GM12878 (cell line): ENCODE measurements around the gene KIF25. TPM values are rescaled to one million over a fixed set of nuclear protein-coding genes. Genes with fewer than 3 reads are reported as not detected.

Experiments
- ATAC-seq: fragments of 200-7000 bp; cut with Tn5 transposase; 3 replicates; pipeline ENCODE4 v1.9.1; 2020; ENCODE audit warnings: mild to moderate bottlenecking, moderate library complexity
- BruUV-seq: library from RNA; stranded (reverse); fragments of 400-500 nt; replicated peaks from 2 replicates; lab custom pipeline; 2021; lab: Mats Ljungman, UMichigan
- CTCF ChIA-PET: fragments of 300-600 bp; sonication (Branson Sonifier 250); formaldehyde crosslinking; extraction: SDS; loops from one replicate; lab custom pipeline; 2021; ENCODE audit warnings: inconsistent platforms; lab: Yijun Ruan, JAX
- POLR2A ChIA-PET: fragments of 350-600 bp; formaldehyde crosslinking; extraction: SDS; loops from one replicate; lab custom pipeline; 2021; ENCODE audit warnings: inconsistent platforms; lab: Charles Lee
- RAD21 ChIA-PET: fragments of 300-600 bp; sonication (Branson Sonifier 250); formaldehyde crosslinking; loops from one replicate; lab custom pipeline; 2023; ENCODE audit warnings: antibody characterized with exemption; ENCODE audit not compliant: unreplicated experiment; lab: Charles Lee
- SMC1A ChIA-PET: fragments of 300-600 bp; sonication (Branson Sonifier 250); formaldehyde crosslinking; loops from one replicate; lab custom pipeline; 2023; ENCODE audit not compliant: unreplicated experiment, uncharacterized antibody; lab: Charles Lee
- DNase-seq: peaks from one replicate; pipeline ENCODE4 v3.0.0-alpha.2; 2011; ENCODE audit warnings: low read depth, low spot score
- FAIRE-seq: peaks from 3 replicates; lab custom pipeline; 2011; peaks lifted over from hg19 to GRCh38; lab: Jason Lieb, UNC
- H2AFZ ChIP-seq: 2 replicates; pipeline ENCODE4 v1.6.0; 2011; ENCODE audit warnings: low read depth, low read length, control low read depth; ENCODE audit not compliant: control insufficient read depth
- H3K27ac ChIP-seq: 2 replicates; pipeline ENCODE4 v1.5.1; 2011; ENCODE audit warnings: control low read depth; ENCODE audit not compliant: control insufficient read depth, insufficient read depth
- H3K27me3 ChIP-seq, 2 experiments: replicated peaks in 1 of 2; 2 replicates each; pipeline versions ENCODE4 v1.6.0 to v1.6.1; 2011; ENCODE audit warnings: low read length in 1 of 2; ENCODE audit not compliant: control insufficient read depth in 2 of 2, insufficient read depth in 2 of 2
- H3K36me3 ChIP-seq, 2 experiments: 2 replicates each; pipeline ENCODE4 v1.5.1; 2011; ENCODE audit warnings: low read length in 1 of 2; ENCODE audit not compliant: control insufficient read depth in 2 of 2, insufficient read depth in 2 of 2
- H3K4me1 ChIP-seq: 2 replicates; pipeline ENCODE4 v1.6.1; 2011; ENCODE audit warnings: mild to moderate bottlenecking, low read length, moderate library complexity, mixed read lengths; ENCODE audit not compliant: control insufficient read depth, insufficient read depth
- H3K4me2 ChIP-seq: 2 replicates; pipeline ENCODE4 v1.6.0; 2011; ENCODE audit warnings: control low read depth; ENCODE audit not compliant: control insufficient read depth, insufficient read depth
- H3K4me3 ChIP-seq: fragments of 200-600 bp; sonication (generic); 2 replicates; pipeline ENCODE4 v1.5.1; 2016
- H3K79me2 ChIP-seq: 2 replicates; pipeline ENCODE4 v1.6.0; 2011; ENCODE audit warnings: low read length; ENCODE audit not compliant: control insufficient read depth, insufficient read depth
- H3K9ac ChIP-seq: 2 replicates; pipeline ENCODE4 v1.8.0; 2011; ENCODE audit warnings: low read length, control low read depth, mixed read lengths; ENCODE audit not compliant: control insufficient read depth, insufficient read depth
- H3K9me3 ChIP-seq: replicated peaks from 3 replicates; pipeline ENCODE4 v1.5.1; 2011; ENCODE audit warnings: mild to moderate bottlenecking, low read length; ENCODE audit not compliant: control insufficient read depth, insufficient read depth
- H4K20me1 ChIP-seq: 2 replicates; pipeline ENCODE4 v1.6.0; 2011; ENCODE audit not compliant: control insufficient read depth, insufficient read depth
- ASH2L ChIP-seq: fragments of 300-600, 200-600 bp; sonication (generic); IDR thresholded peaks from 2 replicates; pipeline ENCODE4 v1.6.1; 2017; ENCODE audit warnings: low read depth, mild to moderate bottlenecking, borderline replicate concordance
- E4F1 ChIP-seq: fragments of 450-650 bp; IDR thresholded peaks from 2 replicates; pipeline ENCODE4 v1.6.1; 2018; ENCODE audit warnings: borderline replicate concordance, mild to moderate bottlenecking; ENCODE audit not compliant: partially characterized antibody
- HCFC1 ChIP-seq: fragments of 150-350 bp; IDR thresholded peaks from 2 replicates; pipeline ENCODE4 v1.6.1; 2014; ENCODE audit warnings: low read length
- IRF3 ChIP-seq: fragments of 450-650 bp; IDR thresholded peaks from 2 replicates; pipeline ENCODE4 v1.6.1; 2014; ENCODE audit warnings: mild to moderate bottlenecking
- JUND ChIP-seq: IDR thresholded peaks from 2 replicates; pipeline ENCODE4 v1.6.1; 2012; ENCODE audit warnings: low read depth, mild to moderate bottlenecking, low read length, improper control_type of control experiment, moderate library complexity
- KAT2A ChIP-seq: conservative IDR thresholded peaks from 2 replicates; pipeline ENCODE4 v1.6.1; 2011; ENCODE audit warnings: low read depth, low read length; ENCODE audit not compliant: control insufficient read depth
- NFYA ChIP-seq: IDR thresholded peaks from 2 replicates; pipeline ENCODE4 v1.6.1; 2011; ENCODE audit warnings: low read depth, mild to moderate bottlenecking, low read length, improper control_type of control experiment, borderline replicate concordance
- PRDM15 ChIP-seq: fragments of 450-650 bp; formaldehyde crosslinking; IDR thresholded peaks from 2 replicates; pipeline ENCODE4 v1.4.0; 2020; ENCODE audit warnings: mild to moderate bottlenecking, moderate library complexity
- SIN3A ChIP-seq: IDR thresholded peaks from 2 replicates; pipeline ENCODE4 v1.6.1; 2012; ENCODE audit warnings: low read depth, low read length, improper control_type of control experiment
- SMAD5 ChIP-seq: IDR thresholded peaks from 2 replicates; pipeline ENCODE4 v1.6.1; 2016; ENCODE audit warnings: antibody characterized with exemption, low read depth
- SRF ChIP-seq, 2 experiments: IDR thresholded peaks; 2 replicates each; pipeline ENCODE4 v1.6.1; 2011; ENCODE audit warnings: low read depth in 2 of 2, low read length in 2 of 2, mild to moderate bottlenecking in 1 of 2, moderate library complexity in 1 of 2
- SUPT20H ChIP-seq: IDR thresholded peaks from 2 replicates; pipeline ENCODE4 v1.6.1; 2011; ENCODE audit warnings: low read depth, mild to moderate bottlenecking, low read length, moderate library complexity, borderline replicate concordance; ENCODE audit not compliant: control insufficient read depth
- ZZZ3 ChIP-seq: IDR thresholded peaks from 2 replicates; pipeline ENCODE4 v1.6.1; 2011; ENCODE audit warnings: low read depth; ENCODE audit not compliant: control insufficient read depth, insufficient read length
- WGBS: methylation state at CpG from one replicate; pipeline ENCODE4 v1.1.6; 2016; ENCODE audit warnings: low lambda C conversion rate; ENCODE audit not compliant: insufficient replicate concordance, insufficient coverage; ENCODE audit errors: missing lambda C conversion rate; 5-methylcytosine and 5-hydroxymethylcytosine counted together
- in situ Hi-C: fragments of 300-500 bp; cut with MboI; formaldehyde crosslinking; loops from 9 replicates; pipeline ENCODE4 v1.14.3; 2018; ENCODE audit warnings: mixed read lengths
- intact Hi-C: fragments of 100-400 bp; cut with micrococcal nuclease; formaldehyde crosslinking; loops from one replicate; pipeline ENCODE4 v1.14.2; 2022; ENCODE audit not compliant: unreplicated experiment
- polyA plus RNA-seq, 11 experiments: library from polyadenylated mRNA; depleted of rRNA in 4 of 11; unstranded in 6 of 11; stranded (reverse) in 5 of 11; fragments of >200 nt; fragmentation: Nextera tagmentation in 4 of 11; fragmentation: Illumina TruSeq in 1 of 11; extraction: Ambion mirVana in 4 of 11; extraction: Trizol in 1 of 11; gene quantifications; 1 replicate in 1 of 11; 2 replicates in 10 of 11; pipeline versions ENCODE4 v1.2.1 to v1.2.3, GENCODE V29; 2011 to 2016; ENCODE audit warnings: inconsistent platforms in 2 of 11, missing spikeins in 2 of 11, low read depth in 1 of 11
- total RNA-seq, 4 experiments: library from RNA; depleted of rRNA in 3 of 4; stranded (reverse); fragments of >200 nt in 3 of 4; fragmentation: Illumina TruSeq in 1 of 4; extraction: Trizol in 1 of 4; gene quantifications; 2 replicates each; pipeline versions ENCODE4 v1.2.1 to v1.2.3, GENCODE V29; 2013 to 2021

Gene KIF25
- total and polyA plus RNA-seq, 10 of the 15 experiments (the other 5 are each of a cell fraction or from before 2014, with no cell fraction given), result not detected

- TF ChIP-seq ZZZ3, result no peak
- no peak for TF ChIP-seq ASH2L
- TF ChIP-seq HCFC1, result no peak
These were observed 80.9 kb downstream of the KIF25 start (continued) for GRCh38 chr6:168078175-168078942.

GRCh38 chr6:168078943-168079405 is 81.5 kb downstream of the KIF25 start, which contains the start of gene FRMD1:
TSS of gene FRMD1 (minus strand) at chr6:168079212. CDS start at chr6:168079094, 118 bp downstream.
- Histone ChIP-seq H3K79me2 (no peaks in the 10 kb centered on the region), H3K9me3 (no peaks in the 10 kb centered on the region), H3K27ac (no peak within 1 kb of the TSS), H3K4me3 (no peak within 1 kb of the TSS), H3K36me3 (no peaks in the 10 kb centered on the region), H3K27me3 (no peaks in the 10 kb centered on the region), H3K4me1 (no peaks in the 10 kb centered on the region), H2AFZ (no peak within 1 kb of the TSS), H4K20me1 (no peaks in the 10 kb centered on the region), H3K4me2 (no peak within 1 kb of the TSS), H3K9ac (no peak within 1 kb of the TSS)
- CTCF ChIA-PET, result interaction anchor here (0.6 kb wide), 1 partner anchor 635 kb away, joined by 4 read pairs; no protein-coding TSS in a partner anchor
- intact Hi-C loops, result no loop called here
- no peak for TF ChIP-seq SMAD5
- no peak for TF ChIP-seq E4F1
- no peak for TF ChIP-seq NFYA
- no peak for TF ChIP-seq KAT2A
- TF ChIP-seq PRDM15 (CRISPR knock-in tag), result no peak
- TF ChIP-seq SUPT20H, result no peak
- TF ChIP-seq SRF (IDR thresholded peaks at IDR 0.05; ENCODE audit: low read depth in 2 of 2, low read length in 2 of 2), result no peak
- TF ChIP-seq SIN3A, result no peak
- no peak for TF ChIP-seq IRF3
- TF ChIP-seq JUND, result no peak
- in situ Hi-C loops, result no loop called here
- 49% methylated on average over 21 of the region's 21 CpGs for WGBS
- FAIRE-seq, result no peak
- RAD21 ChIA-PET, result no interaction called here
- no peak for ATAC-seq
- no peak for DNase-seq
- POLR2A ChIA-PET, result no interaction called here
- no TSS peak for BruUV-seq
- SMC1A ChIA-PET, result no interaction called here
